HL-60 (cell line): Measurements from ENCODE around the gene ARFGEF3.

Source experiments
- DNase-seq, 2 experiments: peaks; one replicate each; pipeline ENCODE4 v3.0.0-alpha.2; 2010 to 2020; ENCODE audit warnings: low read depth in 1 of 2, low spot score in 1 of 2
- H3K27ac ChIP-seq: fragments of 250-450 bp; sonication (Bioruptor Pico); replicated peaks from 2 replicates; pipeline ENCODE4 v1.5.1; 2020; ENCODE audit warnings: mild to moderate bottlenecking, moderate library complexity
- H3K27me3 ChIP-seq: fragments of 250-450 bp; sonication (Bioruptor Pico); 2 replicates; pipeline ENCODE4 v1.5.1; 2021; ENCODE audit warnings: mild to moderate bottlenecking, moderate library complexity; ENCODE audit not compliant: insufficient read depth, poor library complexity, severe bottlenecking
- H3K4me3 ChIP-seq: replicated peaks from 2 replicates; pipeline ENCODE4 v1.5.1; 2011; ENCODE audit warnings: mild to moderate bottlenecking, control low read depth, low read length; ENCODE audit not compliant: insufficient read depth
- GABPA ChIP-seq: IDR thresholded peaks from 2 replicates; pipeline ENCODE4 v1.6.1; 2012; ENCODE audit warnings: low read depth
- POLR2AphosphoS5 ChIP-seq: IDR thresholded peaks from 2 replicates; pipeline ENCODE4 v1.6.1; 2012; ENCODE audit warnings: low read depth
- SPI1 ChIP-seq: IDR thresholded peaks from 2 replicates; pipeline ENCODE4 v1.6.1; 2012; ENCODE audit warnings: low read depth, mild to moderate bottlenecking, borderline replicate concordance
- TF ChIP-seq, protein P1 (sequence below): IDR thresholded peaks from one replicate; pipeline ENCODE4 v1.5.1; 2011; ENCODE audit warnings: low read length, control low read depth, inconsistent platforms; ENCODE audit not compliant: insufficient read depth
- TF ChIP-seq, protein P2 (sequence below): IDR thresholded peaks from 2 replicates; pipeline ENCODE4 v1.6.1; 2012; ENCODE audit warnings: low read depth; ENCODE audit not compliant: insufficient replicate concordance

ARFGEF3 gene

DNA sequence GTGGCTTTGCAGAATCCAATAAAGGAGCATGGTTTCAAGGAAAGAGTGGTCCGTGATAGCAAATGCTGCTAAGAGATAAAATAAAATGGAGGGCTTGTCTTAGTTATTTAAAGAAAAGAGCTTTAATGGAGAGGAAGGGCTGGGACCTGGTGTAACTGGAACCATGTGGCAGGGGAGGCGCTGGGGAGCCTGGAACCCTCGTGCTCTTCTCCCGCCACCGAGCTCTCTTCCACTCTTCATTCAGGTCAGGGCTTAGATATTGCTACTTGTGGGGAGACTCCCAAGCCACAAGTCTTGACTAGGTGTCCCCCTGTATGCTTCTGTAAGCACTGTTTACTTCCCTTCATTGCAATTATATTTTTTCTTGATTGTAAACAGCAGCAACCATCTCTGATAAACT, 15.2 kb upstream of the ARFGEF3 start:
- no peak for DNase-seq

DNA sequence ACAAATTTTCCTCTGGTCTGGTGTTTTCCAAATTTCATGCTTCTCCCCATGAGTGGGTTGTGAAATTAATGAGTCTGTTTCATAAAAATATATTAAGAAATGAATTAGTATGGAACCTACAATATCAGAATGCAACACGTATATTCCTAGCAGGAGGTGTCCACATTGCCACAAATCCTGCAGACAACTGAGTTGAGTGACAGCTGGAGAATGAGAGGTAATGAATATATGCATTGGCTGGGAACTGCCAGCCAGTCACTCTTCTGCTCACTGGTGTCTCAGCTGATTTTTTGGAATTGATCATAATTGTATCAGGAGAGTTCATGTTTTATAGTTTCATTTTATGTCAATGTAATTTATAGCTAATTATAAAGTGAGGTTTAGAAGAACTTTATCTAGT, 6.3 kb upstream of the ARFGEF3 start:
- DNase-seq: no peak

More for the DNA sequence above, 15.2 kb upstream of the ARFGEF3 start:
- no peak overlapping the region for H3K4me3 ChIP-seq
- H3K27me3 ChIP-seq: no peaks in the 10 kb centered on the region
- TF ChIP-seq, protein P1, sequence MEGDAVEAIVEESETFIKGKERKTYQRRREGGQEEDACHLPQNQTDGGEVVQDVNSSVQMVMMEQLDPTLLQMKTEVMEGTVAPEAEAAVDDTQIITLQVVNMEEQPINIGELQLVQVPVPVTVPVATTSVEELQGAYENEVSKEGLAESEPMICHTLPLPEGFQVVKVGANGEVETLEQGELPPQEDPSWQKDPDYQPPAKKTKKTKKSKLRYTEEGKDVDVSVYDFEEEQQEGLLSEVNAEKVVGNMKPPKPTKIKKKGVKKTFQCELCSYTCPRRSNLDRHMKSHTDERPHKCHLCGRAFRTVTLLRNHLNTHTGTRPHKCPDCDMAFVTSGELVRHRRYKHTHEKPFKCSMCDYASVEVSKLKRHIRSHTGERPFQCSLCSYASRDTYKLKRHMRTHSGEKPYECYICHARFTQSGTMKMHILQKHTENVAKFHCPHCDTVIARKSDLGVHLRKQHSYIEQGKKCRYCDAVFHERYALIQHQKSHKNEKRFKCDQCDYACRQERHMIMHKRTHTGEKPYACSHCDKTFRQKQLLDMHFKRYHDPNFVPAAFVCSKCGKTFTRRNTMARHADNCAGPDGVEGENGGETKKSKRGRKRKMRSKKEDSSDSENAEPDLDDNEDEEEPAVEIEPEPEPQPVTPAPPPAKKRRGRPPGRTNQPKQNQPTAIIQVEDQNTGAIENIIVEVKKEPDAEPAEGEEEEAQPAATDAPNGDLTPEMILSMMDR: no peak
- TF ChIP-seq, protein P2, sequence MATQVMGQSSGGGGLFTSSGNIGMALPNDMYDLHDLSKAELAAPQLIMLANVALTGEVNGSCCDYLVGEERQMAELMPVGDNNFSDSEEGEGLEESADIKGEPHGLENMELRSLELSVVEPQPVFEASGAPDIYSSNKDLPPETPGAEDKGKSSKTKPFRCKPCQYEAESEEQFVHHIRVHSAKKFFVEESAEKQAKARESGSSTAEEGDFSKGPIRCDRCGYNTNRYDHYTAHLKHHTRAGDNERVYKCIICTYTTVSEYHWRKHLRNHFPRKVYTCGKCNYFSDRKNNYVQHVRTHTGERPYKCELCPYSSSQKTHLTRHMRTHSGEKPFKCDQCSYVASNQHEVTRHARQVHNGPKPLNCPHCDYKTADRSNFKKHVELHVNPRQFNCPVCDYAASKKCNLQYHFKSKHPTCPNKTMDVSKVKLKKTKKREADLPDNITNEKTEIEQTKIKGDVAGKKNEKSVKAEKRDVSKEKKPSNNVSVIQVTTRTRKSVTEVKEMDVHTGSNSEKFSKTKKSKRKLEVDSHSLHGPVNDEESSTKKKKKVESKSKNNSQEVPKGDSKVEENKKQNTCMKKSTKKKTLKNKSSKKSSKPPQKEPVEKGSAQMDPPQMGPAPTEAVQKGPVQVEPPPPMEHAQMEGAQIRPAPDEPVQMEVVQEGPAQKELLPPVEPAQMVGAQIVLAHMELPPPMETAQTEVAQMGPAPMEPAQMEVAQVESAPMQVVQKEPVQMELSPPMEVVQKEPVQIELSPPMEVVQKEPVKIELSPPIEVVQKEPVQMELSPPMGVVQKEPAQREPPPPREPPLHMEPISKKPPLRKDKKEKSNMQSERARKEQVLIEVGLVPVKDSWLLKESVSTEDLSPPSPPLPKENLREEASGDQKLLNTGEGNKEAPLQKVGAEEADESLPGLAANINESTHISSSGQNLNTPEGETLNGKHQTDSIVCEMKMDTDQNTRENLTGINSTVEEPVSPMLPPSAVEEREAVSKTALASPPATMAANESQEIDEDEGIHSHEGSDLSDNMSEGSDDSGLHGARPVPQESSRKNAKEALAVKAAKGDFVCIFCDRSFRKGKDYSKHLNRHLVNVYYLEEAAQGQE: no peak
- TF ChIP-seq SPI1 (no peak), GABPA (no peak), POLR2AphosphoS5 (no peak)
- no peak overlapping the region for H3K27ac ChIP-seq

DNA sequence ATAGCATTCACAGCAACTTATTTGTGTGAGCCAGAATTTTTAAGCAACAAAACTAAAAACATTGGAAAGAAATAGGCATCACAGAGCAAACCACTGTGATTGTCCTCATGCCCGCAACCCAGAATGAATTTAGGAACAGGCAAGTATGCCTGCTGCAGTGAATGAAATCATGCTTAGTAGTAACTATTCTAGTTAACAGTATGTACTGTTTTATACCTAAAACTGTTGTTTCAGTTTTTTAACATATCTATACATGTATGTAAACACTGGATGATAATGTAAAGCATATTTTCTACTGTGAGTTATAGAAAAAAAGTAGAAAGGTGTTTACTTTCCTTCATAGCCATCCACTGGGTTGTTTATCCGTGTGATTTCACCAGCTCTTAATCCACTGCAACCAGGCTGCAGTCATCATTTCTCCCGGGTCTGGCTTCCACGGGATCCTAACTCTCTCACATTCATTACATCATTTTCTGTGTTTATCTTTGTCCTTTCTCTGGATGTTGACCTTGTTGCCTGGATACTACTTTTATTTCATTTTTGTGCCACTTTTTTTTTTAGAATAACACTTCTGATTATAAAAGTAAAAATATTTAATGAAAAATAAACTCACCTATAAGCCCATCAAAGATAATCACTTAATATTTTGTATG, 3.6 kb upstream of the ARFGEF3 start:
- H3K27me3 ChIP-seq: peaks cover 42% of the 10 kb centered on the region
- no peak for TF ChIP-seq GABPA
- TF ChIP-seq SPI1: no peak
- TF ChIP-seq, protein P2: no peak
- H3K4me3 ChIP-seq: no peak overlapping the region
- no peak overlapping the region for H3K27ac ChIP-seq
- DNase-seq: no peak

More for the DNA sequence above, 6.3 kb upstream of the ARFGEF3 start:
- TF ChIP-seq, protein P1: no peak
- TF ChIP-seq, protein P2: no peak
- no peak for TF ChIP-seq POLR2AphosphoS5
- no peak for TF ChIP-seq GABPA
- no peak for TF ChIP-seq SPI1
- Histone ChIP-seq H3K27ac (no peak overlapping the region), H3K27me3 (peaks cover 20% of the 10 kb centered on the region), H3K4me3 (no peak overlapping the region)
